Measurements from ENCODE around the gene FAAH.

The FAAH gene

GRCh38 chr1:46420533-46420915 is 26.4 kb downstream of the FAAH start:
- Histone ChIP-seq H3K9me3 (ENCODE audit: severe bottlenecking) (no peaks in the 10 kb centered on the region), H3K27me3 (ENCODE audit: insufficient read depth, poor library complexity, severe bottlenecking) (no peaks in the 10 kb centered on the region), H3K27ac (ENCODE audit: poor library complexity, severe bottlenecking) (no peak overlapping the region), H3K36me3 (ENCODE audit: low read depth) (no peaks in the 10 kb centered on the region), H3K4me3 (ENCODE audit: severe bottlenecking) (no peak overlapping the region), H3K4me1 (ENCODE audit: insufficient read depth, poor library complexity, severe bottlenecking) (no peaks in the 10 kb centered on the region)
- no peak for TF ChIP-seq CTCF (IDR thresholded peaks at IDR 0.05; ENCODE audit: poor library complexity, severe bottlenecking)
- ATAC-seq (ENCODE audit: low read depth) (no peak), DNase-seq (ENCODE audit: low spot score) (no peak)

DNA sequence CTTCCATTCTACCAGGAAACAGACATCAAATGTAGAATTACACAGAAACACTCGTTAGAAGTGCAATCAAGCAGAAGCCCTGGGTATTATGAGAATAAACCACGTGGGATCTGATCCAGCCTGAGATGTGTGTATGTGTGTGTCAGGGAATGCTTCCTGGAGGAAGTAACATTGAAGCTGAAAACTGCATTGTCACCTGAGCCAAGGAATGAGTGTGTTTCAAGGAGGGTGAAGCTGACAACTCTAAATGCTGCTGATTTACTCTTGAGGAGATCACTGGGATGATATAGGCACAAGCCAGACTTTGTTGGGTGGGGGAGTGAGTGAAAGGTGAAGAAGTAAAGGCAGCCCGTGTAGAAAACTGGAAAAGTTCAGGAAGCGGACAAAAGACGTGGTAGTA is 27.6 kb downstream of the FAAH start:
- Histone ChIP-seq H3K27me3 (ENCODE audit: insufficient read depth, poor library complexity, severe bottlenecking) (no peaks in the 10 kb centered on the region), H3K4me3 (ENCODE audit: severe bottlenecking) (no peak overlapping the region), H3K4me1 (ENCODE audit: insufficient read depth, poor library complexity, severe bottlenecking) (no peaks in the 10 kb centered on the region), H3K27ac (ENCODE audit: poor library complexity, severe bottlenecking) (no peak overlapping the region), H3K9me3 (ENCODE audit: severe bottlenecking) (no peaks in the 10 kb centered on the region), H3K36me3 (ENCODE audit: low read depth) (no peaks in the 10 kb centered on the region)
- ATAC-seq (ENCODE audit: low read depth) (no peak), DNase-seq (ENCODE audit: low spot score) (no peak)
- TF ChIP-seq CTCF (IDR thresholded peaks at IDR 0.05; ENCODE audit: poor library complexity, severe bottlenecking): no peak

- no peaks in the 10 kb centered on the region for H3K27me3 ChIP-seq (ENCODE audit: insufficient read depth, poor library complexity, severe bottlenecking)
- no peak for ATAC-seq (ENCODE audit: low read depth)
- H3K27ac ChIP-seq (ENCODE audit: poor library complexity, severe bottlenecking): no peak overlapping the region
- H3K4me3 ChIP-seq (ENCODE audit: severe bottlenecking): no peak overlapping the region
- no peak for DNase-seq (ENCODE audit: low spot score)
- no peaks in the 10 kb centered on the region for H3K9me3 ChIP-seq (ENCODE audit: severe bottlenecking)
- no peaks in the 10 kb centered on the region for H3K4me1 ChIP-seq (ENCODE audit: insufficient read depth, poor library complexity, severe bottlenecking)
- H3K36me3 ChIP-seq (ENCODE audit: low read depth): no peaks in the 10 kb centered on the region
- TF ChIP-seq CTCF (IDR thresholded peaks at IDR 0.05; ENCODE audit: poor library complexity, severe bottlenecking): no peak
Measured at GRCh38 chr1:46422261-46422871, 28.2 kb downstream of the FAAH start.

DNA sequence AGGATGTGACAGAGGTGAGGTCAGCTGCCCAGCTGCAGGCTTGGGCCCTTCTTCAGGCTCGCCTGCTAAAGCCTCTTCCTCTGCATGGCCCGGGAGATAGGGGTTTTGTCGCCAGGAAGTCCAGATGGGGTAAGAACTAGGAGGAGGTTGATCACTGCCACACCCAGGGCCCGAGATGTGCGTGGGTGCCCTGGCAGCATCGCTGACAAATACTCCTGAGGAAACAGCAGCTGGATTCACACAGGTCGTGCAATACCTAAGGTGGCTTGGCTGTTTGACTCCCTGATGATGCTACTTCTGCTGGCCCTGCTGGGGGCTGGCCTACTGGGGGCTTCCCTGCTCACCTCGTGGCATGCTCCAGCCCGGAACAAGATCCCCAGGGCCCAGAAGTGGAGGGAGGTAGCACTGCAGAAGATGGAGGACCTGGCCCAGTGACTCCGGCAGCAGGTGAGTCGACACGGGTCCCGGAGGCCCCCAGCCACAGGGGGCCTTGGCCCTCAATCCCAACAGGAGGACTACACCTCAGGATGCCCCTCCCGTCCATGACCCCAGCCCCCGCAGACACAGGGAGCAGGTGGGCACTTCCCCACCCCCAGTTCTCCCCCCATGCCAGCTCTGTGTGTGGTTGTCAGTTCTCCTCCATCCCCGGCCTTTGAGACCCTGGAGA is 29.6 kb downstream of the FAAH start:
- no peaks in the 10 kb centered on the region for H3K27me3 ChIP-seq (ENCODE audit: insufficient read depth, poor library complexity, severe bottlenecking)
- no peaks in the 10 kb centered on the region for H3K36me3 ChIP-seq (ENCODE audit: low read depth)
- no peak for TF ChIP-seq CTCF (IDR thresholded peaks at IDR 0.05; ENCODE audit: poor library complexity, severe bottlenecking)
- ATAC-seq (ENCODE audit: low read depth): no peak
- H3K4me1 ChIP-seq (ENCODE audit: insufficient read depth, poor library complexity, severe bottlenecking): no peaks in the 10 kb centered on the region
- no peak overlapping the region for H3K27ac ChIP-seq (ENCODE audit: poor library complexity, severe bottlenecking)
- no peak for DNase-seq (ENCODE audit: low spot score)
- no peaks in the 10 kb centered on the region for H3K9me3 ChIP-seq (ENCODE audit: severe bottlenecking)
- no peak overlapping the region for H3K4me3 ChIP-seq (ENCODE audit: severe bottlenecking)

GRCh38 chr1:46424730-46425129 is 30.6 kb downstream of the FAAH start:
- H3K36me3 ChIP-seq (ENCODE audit: low read depth): no peaks in the 10 kb centered on the region
- DNase-seq (ENCODE audit: low spot score) (no peak), ATAC-seq (ENCODE audit: low read depth) (no peak)
- H3K4me1 ChIP-seq (ENCODE audit: insufficient read depth, poor library complexity, severe bottlenecking): no peaks in the 10 kb centered on the region
- H3K4me3 ChIP-seq (ENCODE audit: severe bottlenecking): no peak overlapping the region
- H3K27me3 ChIP-seq (ENCODE audit: insufficient read depth, poor library complexity, severe bottlenecking): no peaks in the 10 kb centered on the region
- no peaks in the 10 kb centered on the region for H3K9me3 ChIP-seq (ENCODE audit: severe bottlenecking)
- no peak for TF ChIP-seq CTCF (IDR thresholded peaks at IDR 0.05; ENCODE audit: poor library complexity, severe bottlenecking)
- no peak overlapping the region for H3K27ac ChIP-seq (ENCODE audit: poor library complexity, severe bottlenecking)
